ENCODE measurements around the gene CRABP2.

CRABP2 gene

DNA sequence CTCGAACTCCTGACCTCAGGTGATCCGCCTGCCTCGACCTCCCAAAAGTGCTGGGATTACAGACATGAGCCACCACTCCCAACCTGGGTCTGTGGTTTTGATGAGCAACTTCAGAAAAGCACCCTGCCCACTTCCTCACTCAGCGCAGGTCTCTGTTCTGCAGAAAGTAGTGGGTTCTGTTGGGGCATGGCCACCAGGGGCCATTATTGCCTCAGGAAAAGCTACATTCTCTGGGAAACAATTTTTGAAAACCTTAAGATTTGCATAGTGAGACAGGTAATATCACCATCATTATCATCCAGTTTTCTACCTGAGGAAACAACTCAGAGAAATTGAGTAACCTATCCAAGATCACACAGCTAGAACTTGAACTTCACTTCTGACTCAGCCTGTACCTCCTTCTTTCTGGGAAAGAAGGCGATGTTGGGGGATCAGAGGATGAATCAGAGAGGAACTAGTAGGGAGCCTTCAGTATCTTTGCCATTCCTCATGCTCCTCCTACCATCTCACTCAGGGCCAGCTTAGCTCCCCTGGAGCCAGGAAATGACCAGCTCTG, 21.1 kb downstream of the CRABP2 start:
- TF ChIP-seq Cebpa-rat (IDR thresholded peaks at IDR 0.05), result no peak
- H3K36me3 ChIP-seq, result no peaks in the 10 kb centered on the region
- H3K9ac ChIP-seq, result no peak overlapping the region
- H3K9me3 ChIP-seq (replicated peaks in 1 of 11), result no peaks in the 10 kb centered on the region
- H3K27me3 ChIP-seq, result peaks cover 17 to 23% (median 21%) of the 10 kb centered on the region in 11 experiments
- peak overlapping the region; percentile 41 to 95 (median 87); a peak in 21 of 22 replicates for H3K4me2 ChIP-seq
- peaks cover 0 to 5% (median 0%) of the 10 kb centered on the region in 11 experiments; a peak in 2 of 22 replicates for H4K20me1 ChIP-seq
- H3K4me1 ChIP-seq, result peaks cover 34 to 71% (median 47%) of the 10 kb centered on the region in 10 experiments
- no peak overlapping the region for H3K4me3 ChIP-seq
- H3K27ac ChIP-seq, result 0 out of 22 replicates have a peak overlapping the region, but pooled peaks of 1 of the 11 experiments have one; percentile 18

DNA sequence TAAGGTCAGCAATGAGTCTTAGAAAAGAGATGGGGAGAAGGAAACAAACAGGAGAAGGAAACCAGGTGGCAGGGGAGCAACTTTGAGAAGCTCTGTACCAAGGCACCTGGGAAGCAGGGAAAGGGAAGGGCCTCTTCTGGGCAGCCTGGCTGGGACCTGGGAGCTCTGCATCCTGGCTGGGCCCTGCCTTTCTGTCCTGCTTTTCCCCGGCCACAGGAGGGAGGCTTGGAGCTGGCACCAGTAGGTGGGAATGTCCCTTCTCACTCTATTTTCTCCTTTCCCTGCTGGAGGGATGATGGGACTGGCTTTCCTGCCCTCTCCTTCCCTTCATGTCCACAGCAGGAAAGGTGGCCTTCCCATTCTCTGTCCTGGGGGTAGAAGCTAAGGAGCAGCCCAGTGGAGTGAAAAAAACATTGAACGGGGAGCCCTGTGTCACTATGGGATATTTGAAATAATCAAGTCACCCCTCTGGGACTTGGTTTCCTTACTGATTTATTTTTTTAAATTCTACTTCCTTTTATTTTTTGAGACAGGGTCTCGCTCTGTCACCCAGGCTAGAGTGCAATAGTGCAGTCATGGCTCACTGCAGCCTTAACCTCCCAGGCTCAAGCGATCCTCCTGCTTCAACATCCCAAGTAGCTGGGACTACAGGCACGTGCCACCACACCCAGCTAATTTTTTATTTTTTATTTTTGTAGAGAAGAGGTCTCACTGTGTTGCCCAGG, 23.1 kb downstream of the CRABP2 start:
- Histone ChIP-seq H3K4me2 (peak overlapping the region; percentile 27 to 95 (median 87)), H3K9me3 (replicated peaks in 1 of 11) (no peaks in the 10 kb centered on the region), H3K4me1 (peaks cover 37 to 74% (median 55%) of the 10 kb centered on the region in 10 experiments), H3K27ac (peak overlapping the region in 5 of 11 experiments; percentile 7 to 38 (median 35); a peak in 7 of 22 replicates), H3K36me3 (no peaks in the 10 kb centered on the region), H4K20me1 (peaks cover 0 to 9% (median 0%) of the 10 kb centered on the region in 11 experiments; a peak in 2 of 22 replicates), H3K9ac (peak overlapping the region in 3 of 11 experiments; percentile 23 to 39 (median 28); a peak in 2 of 22 replicates), H3K27me3 (peaks cover 37 to 43% (median 41%) of the 10 kb centered on the region in 11 experiments), H3K4me3 (0 out of 20 replicates have a peak overlapping the region, but pooled peaks of 1 of the 10 experiments have one; percentile 15)
- TF ChIP-seq Cebpa-rat (IDR thresholded peaks at IDR 0.05), result no peak

DNA sequence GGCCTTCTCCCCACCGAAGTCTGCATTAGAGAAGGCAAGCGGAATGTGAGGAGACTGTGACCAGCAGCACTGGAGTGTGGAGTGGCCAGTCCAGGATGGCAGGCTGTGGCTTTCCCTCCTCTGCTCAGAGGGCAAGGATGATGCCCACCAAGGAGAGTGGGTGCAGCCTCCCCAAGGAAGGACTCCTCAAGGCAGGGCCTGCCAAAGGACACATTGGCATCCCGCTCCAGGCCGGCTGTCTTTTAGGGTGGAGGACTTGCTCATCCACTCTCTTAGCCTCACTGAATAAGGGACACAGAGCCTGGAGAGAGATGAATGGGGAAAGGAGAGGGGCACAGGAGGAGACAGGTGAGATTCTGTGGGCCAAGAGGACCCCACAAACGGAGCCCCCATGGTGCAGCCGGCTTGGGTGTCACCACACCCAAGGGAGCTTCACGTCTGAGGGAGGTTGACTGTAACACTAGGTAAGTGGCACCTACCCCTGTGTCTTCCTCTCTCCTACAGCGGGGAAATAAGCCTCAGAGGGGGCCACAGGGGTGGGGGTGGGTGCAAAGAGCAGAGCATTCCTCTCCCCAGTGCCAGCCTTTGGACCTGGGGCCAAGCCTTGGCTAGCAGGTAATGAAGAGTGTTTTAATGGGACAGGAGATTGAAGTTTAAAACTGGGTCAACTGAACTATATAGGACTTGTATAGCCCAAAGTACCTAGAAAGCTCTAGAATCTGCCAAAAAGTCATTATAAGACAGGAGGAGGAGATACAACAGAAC, 24.0 kb downstream of the CRABP2 start:
- Histone ChIP-seq H3K4me3 (no peak overlapping the region), H4K20me1 (peaks cover 0 to 14% (median 0%) of the 10 kb centered on the region in 11 experiments; a peak in 3 of 22 replicates), H3K4me2 (peak overlapping the region in 10 of 11 experiments; percentile 33 to 95 (median 88); a peak in 18 of 22 replicates), H3K27me3 (peaks cover 46 to 52% (median 51%) of the 10 kb centered on the region in 11 experiments), H3K27ac (no peak overlapping the region), H3K9ac (0 out of 22 replicates have a peak overlapping the region, but pooled peaks of 1 of the 11 experiments have one; percentile 28), H3K9me3 (replicated peaks in 1 of 11) (no peaks in the 10 kb centered on the region), H3K4me1 (peaks cover 38 to 80% (median 64%) of the 10 kb centered on the region in 10 experiments), H3K36me3 (no peaks in the 10 kb centered on the region)
- no peak for TF ChIP-seq Cebpa-rat (IDR thresholded peaks at IDR 0.05)

DNA sequence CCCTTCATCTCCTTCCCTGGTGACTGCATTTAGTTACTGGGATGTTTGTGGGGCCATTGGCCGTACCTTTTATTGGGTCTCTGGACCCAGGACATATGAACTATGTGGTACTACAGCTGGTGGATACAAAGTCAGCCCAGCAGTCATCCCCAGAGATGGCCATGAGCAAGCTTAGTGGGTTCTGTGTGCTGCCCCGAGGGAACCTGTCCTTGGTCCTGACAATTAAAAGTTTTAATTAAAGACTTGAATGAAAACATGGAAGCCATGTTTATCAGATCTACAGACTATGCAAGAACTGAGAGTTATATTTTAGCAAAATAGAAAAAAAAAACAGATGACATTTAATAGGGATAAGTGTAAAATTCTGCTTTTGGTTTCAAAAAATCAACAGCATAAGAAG, 25.3 kb downstream of the CRABP2 start:
- Histone ChIP-seq H3K4me3 (no peak overlapping the region), H3K36me3 (no peaks in the 10 kb centered on the region), H3K9ac (no peak overlapping the region), H4K20me1 (peaks cover 0 to 16% (median 0%) of the 10 kb centered on the region in 11 experiments; a peak in 3 of 22 replicates), H3K27me3 (peaks cover 56 to 65% (median 64%) of the 10 kb centered on the region in 11 experiments), H3K9me3 (replicated peaks in 1 of 11) (no peaks in the 10 kb centered on the region), H3K27ac (no peak overlapping the region), H3K4me1 (peaks cover 43 to 83% (median 74%) of the 10 kb centered on the region in 10 experiments), H3K4me2 (no peak overlapping the region)
- no peak for TF ChIP-seq Cebpa-rat (IDR thresholded peaks at IDR 0.05)

DNA sequence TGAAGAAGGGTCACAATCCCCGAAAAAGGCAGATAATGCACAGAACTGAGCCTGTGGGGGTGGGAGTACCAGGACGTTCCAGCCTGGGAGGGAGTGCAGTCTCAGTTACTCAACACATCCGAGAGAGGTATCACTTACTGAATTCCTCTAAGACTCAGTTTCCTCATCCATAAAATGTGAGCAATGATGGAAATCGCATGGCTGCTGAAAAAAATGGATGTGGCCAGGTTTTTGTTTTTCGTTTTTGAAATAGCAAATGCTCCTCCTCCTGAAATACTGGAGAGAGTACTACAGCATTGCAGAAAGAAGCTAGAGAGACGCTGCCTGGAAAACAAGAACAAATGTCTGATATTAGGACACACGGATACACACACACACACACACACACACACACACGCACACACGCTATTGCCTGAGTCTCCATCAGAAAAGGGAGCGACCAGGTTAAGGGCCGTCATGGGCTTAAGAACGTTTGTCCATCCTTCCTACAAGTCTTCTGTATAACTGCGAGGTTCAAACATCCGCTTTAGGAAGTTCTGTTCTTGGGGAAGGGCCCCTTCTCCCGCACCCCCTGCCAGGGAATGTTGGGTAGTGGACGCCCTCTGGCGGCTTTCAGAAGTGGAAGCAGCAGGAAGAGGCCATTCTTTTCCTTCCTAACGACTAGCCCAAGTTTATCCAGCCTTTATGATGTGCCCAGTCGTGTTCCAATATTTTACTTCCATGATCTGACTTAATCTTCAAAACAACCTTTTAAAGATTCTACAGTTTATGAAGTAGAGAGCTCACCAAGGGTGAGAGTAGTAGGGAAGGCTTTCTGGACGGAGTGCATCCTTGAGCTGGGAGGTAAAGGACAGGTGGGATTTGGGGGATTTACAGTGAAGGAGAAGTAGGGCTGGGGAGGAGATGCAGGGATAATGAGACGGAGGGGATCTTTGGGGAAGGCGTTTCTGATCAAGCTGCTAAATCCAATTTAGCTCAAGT, 27.5 kb downstream of the CRABP2 start:
- Histone ChIP-seq H3K9ac (no peak overlapping the region), H3K4me3 (peak overlapping the region in 2 of 10 experiments; percentile 20 to 48; a peak in 4 of 20 replicates), H3K4me2 (peak overlapping the region; percentile 36 to 80 (median 61)), H4K20me1 (peaks cover 0 to 14% (median 0%) of the 10 kb centered on the region in 11 experiments; a peak in 4 of 22 replicates), H3K4me1 (peaks cover 22 to 72% (median 56%) of the 10 kb centered on the region in 10 experiments), H3K27me3 (peaks cover 56 to 76% (median 71%) of the 10 kb centered on the region in 11 experiments), H3K36me3 (no peaks in the 10 kb centered on the region), H3K9me3 (replicated peaks in 1 of 11) (no peaks in the 10 kb centered on the region), H3K27ac (no peak overlapping the region)
- TF ChIP-seq Cebpa-rat (IDR thresholded peaks at IDR 0.05), result no peak

DNA sequence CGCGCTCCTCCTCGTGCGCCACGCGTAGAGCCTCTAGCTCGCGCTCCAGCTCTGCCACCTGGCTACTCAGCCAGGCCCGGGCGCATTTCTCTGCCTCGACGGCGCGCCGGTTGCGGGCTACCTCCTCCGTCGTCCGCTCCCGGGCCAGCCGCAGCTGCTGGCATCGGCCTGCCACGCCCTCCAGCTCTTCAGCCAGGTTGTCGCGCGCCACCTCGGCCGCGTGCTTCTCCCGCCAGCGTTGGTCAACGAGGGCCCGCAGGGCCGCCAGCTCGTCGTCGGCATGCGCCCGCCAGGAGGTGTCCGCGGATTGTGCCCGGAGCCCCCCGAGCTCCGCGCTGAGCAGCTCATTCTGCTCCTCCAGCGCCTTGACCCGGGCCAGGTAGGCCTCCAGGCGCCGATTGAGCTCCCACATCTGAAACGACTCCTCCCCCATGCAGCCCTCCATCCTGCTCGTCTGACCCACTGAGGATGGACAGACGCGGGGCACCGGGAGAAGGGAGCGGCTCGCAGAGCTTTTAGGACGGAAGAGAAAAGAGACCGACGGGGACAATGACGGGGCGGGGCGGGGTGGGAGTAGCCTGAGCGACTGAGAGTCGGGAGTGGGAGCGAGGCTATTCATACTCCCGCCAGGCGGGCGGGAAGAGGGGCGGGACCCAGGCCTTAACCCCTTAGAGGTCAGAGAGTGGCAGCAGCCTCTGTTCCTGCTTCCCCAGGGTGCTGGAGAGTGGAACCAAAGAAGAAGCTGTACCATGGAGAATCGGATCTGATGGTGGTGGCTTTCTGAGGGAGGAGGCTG, 28.4 kb downstream of the CRABP2 start, which contains the start of gene NES:
Gene NES (minus strand): TSS at position 588 of the 796 bp plus-strand sequence. CDS start 143 bp downstream, at position 445.
- Histone ChIP-seq H3K4me3 (peak within 1 kb of the TSS in 3 of 10 experiments; percentile 2 to 48 (median 20); a peak in 4 of 20 replicates), H3K9ac (no peak within 1 kb of the TSS; a peak in 1 of 22 replicates), H3K36me3 (no peaks in the 10 kb centered on the region), H3K9me3 (replicated peaks in 1 of 11) (no peaks in the 10 kb centered on the region), H3K4me1 (peaks cover 14 to 63% (median 47%) of the 10 kb centered on the region in 10 experiments), H3K4me2 (peak within 1 kb of the TSS; percentile 36 to 80 (median 61)), H3K27me3 (peaks cover 56 to 78% (median 72%) of the 10 kb centered on the region in 11 experiments), H4K20me1 (peaks cover 0 to 14% (median 0%) of the 10 kb centered on the region in 11 experiments; a peak in 4 of 22 replicates), H3K27ac (no peak within 1 kb of the TSS)
- TF ChIP-seq Cebpa-rat (IDR thresholded peaks at IDR 0.05), result no peak
